ENCODE results near the gene TUBB. TPM values are rescaled to one million over a fixed set of nuclear protein-coding genes. Genes with fewer than 3 reads are reported as not detected.

Gene TUBB
- total RNA-seq, 4 donors from 2014 or later, result 119 to 179 (median 156) TPM

GRCh38 chr6:30690403-30691207 is 29.5 kb upstream of the TUBB start, which contains the start of gene NRM:
Gene NRM, minus strand, starts transcription at chr6:30690984. Its CDS starts 10 bp downstream, at chr6:30690974.
- TF ChIP-seq, protein P1, sequence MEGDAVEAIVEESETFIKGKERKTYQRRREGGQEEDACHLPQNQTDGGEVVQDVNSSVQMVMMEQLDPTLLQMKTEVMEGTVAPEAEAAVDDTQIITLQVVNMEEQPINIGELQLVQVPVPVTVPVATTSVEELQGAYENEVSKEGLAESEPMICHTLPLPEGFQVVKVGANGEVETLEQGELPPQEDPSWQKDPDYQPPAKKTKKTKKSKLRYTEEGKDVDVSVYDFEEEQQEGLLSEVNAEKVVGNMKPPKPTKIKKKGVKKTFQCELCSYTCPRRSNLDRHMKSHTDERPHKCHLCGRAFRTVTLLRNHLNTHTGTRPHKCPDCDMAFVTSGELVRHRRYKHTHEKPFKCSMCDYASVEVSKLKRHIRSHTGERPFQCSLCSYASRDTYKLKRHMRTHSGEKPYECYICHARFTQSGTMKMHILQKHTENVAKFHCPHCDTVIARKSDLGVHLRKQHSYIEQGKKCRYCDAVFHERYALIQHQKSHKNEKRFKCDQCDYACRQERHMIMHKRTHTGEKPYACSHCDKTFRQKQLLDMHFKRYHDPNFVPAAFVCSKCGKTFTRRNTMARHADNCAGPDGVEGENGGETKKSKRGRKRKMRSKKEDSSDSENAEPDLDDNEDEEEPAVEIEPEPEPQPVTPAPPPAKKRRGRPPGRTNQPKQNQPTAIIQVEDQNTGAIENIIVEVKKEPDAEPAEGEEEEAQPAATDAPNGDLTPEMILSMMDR (IDR thresholded peaks at IDR 0.05), result no peak
- TF ChIP-seq POLR2A (IDR thresholded peaks at IDR 0.05), result no peak
- DNase-seq (ENCODE audit: low spot score in 2 of 2), result peak; percentile 87 to 96
- peak within 1 kb of the TSS; percentile 54 for H3K4me3 ChIP-seq (ENCODE audit: low read depth, poor library complexity, severe bottlenecking)
- intact Hi-C loops (cut with DNase I; ENCODE audit: low total_unique reads), result no loop called here
- 0 to 1% methylated on average over 34 to 40 of the region's 40 CpGs for WGBS, 2 donors

GRCh38 chr6:30691208-30691847 is 28.8 kb upstream of the TUBB start:
- peak overlapping the region; percentile 54 for H3K4me3 ChIP-seq (ENCODE audit: low read depth, poor library complexity, severe bottlenecking)
- intact Hi-C loops (cut with DNase I; ENCODE audit: low total_unique reads), result no loop called here
- no peak for TF ChIP-seq POLR2A (IDR thresholded peaks at IDR 0.05)
- TF ChIP-seq, protein P1 (IDR thresholded peaks at IDR 0.05), result no peak
- DNase-seq (ENCODE audit: low spot score in 2 of 2), result no peak
- WGBS, 2 donors, result 14 to 15% methylated on average over 8 of the region's 8 CpGs

GRCh38 chr6:30696432-30696831 is 23.7 kb upstream of the TUBB start:
- intact Hi-C loops (cut with DNase I; ENCODE audit: low total_unique reads), result no loop called here
- no peak overlapping the region for H3K4me3 ChIP-seq (ENCODE audit: low read depth, poor library complexity, severe bottlenecking)
- no peak for DNase-seq (ENCODE audit: low spot score in 2 of 2)
- 96% methylated on average over 5 of the region's 5 CpGs for WGBS, 2 donors
- TF ChIP-seq, protein P1 (IDR thresholded peaks at IDR 0.05), result no peak
- TF ChIP-seq POLR2A (IDR thresholded peaks at IDR 0.05), result no peak

GRCh38 chr6:30700340-30700739 is 19.8 kb upstream of the TUBB start:
- TF ChIP-seq POLR2A (IDR thresholded peaks at IDR 0.05), result no peak
- TF ChIP-seq, protein P1 (IDR thresholded peaks at IDR 0.05), result no peak
- no peak for DNase-seq (ENCODE audit: low spot score in 2 of 2)
- intact Hi-C loops (cut with DNase I; ENCODE audit: low total_unique reads), result no loop called here
- no peak overlapping the region for H3K4me3 ChIP-seq (ENCODE audit: low read depth, poor library complexity, severe bottlenecking)
- 44 to 49% methylated on average over 4 of the region's 4 CpGs for WGBS, 2 donors

DNA sequence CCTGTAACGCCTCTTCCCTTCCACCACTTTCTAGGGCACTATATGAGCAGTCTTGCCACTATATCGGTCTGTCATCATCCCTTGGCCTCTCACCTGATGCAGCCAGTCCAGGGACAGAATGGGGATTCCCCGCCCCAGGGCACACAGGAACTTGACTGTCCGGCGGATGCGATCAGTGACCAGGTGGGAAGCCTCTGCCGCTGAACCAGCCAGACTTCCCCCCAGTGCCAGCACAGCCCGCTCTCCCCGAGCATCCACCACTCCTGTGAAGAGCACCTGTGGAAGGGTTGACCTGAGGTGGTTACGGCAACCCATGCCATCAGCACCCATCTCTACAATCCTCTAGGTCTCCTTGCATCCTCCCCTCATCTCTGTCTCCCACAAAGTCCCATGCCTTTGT is 17.1 kb upstream of the TUBB start:
- WGBS, 2 donors, result 94 to 95% methylated on average over 10 of the region's 10 CpGs

DNA sequence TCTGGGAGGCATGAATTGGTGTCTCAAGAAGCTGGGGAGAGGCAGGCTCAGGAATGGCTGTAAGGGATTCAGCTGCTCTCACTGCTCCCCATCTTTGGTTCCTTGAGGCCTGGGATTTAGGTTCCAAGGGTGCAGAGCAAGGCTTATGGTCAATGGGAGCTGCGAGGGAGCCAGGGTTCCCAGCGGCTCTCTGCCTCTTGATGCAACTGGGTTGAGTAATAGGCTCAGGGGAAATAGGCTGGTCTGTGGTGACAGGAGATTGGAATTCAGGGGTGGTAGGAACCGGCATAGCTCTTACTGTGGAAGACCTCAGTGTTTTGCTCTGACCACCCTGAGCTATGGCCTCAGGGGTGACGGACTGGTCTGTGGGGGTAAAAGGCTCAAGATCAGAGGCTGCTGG is 16.3 kb upstream of the TUBB start:
- intact Hi-C loops (cut with DNase I; ENCODE audit: low total_unique reads), result no loop called here
- no peak for TF ChIP-seq POLR2A (IDR thresholded peaks at IDR 0.05)
- TF ChIP-seq, protein P1 (IDR thresholded peaks at IDR 0.05), result no peak
- no peak for DNase-seq (ENCODE audit: low spot score in 2 of 2)
- 96 to 97% methylated on average over 4 of the region's 4 CpGs for WGBS, 2 donors
- H3K4me3 ChIP-seq (ENCODE audit: low read depth, poor library complexity, severe bottlenecking), result no peak overlapping the region

More for the DNA sequence above, 17.1 kb upstream of the TUBB start:
- TF ChIP-seq POLR2A (IDR thresholded peaks at IDR 0.05), result no peak
- DNase-seq (ENCODE audit: low spot score in 2 of 2), result no peak
- no peak overlapping the region for H3K4me3 ChIP-seq (ENCODE audit: low read depth, poor library complexity, severe bottlenecking)
- intact Hi-C loops (cut with DNase I; ENCODE audit: low total_unique reads), result no loop called here
